GM10248 (cell line): ENCODE results near the gene PHACTR1.

Source experiments
- CTCF ChIA-PET: fragments of 300-600 bp; sonication (Branson Sonifier 250); formaldehyde crosslinking; extraction: SDS; loops from one replicate; lab custom pipeline; 2021; ENCODE audit warnings: antibody characterized with exemption; lab: Yijun Ruan, JAX
- POLR2A ChIA-PET: fragments of 350-650 bp; sonication (Branson Sonifier 250); formaldehyde crosslinking; extraction: SDS; loops from one replicate; lab custom pipeline; 2020; ENCODE audit warnings: antibody characterized with exemption; lab: Yijun Ruan, JAX
- DNase-seq: peaks from one replicate; pipeline ENCODE4 v3.0.0; 2012; ENCODE audit errors: extremely low spot score
- CTCF ChIP-seq: IDR thresholded peaks from 2 replicates; pipeline ENCODE4 v1.5.1; 2012; ENCODE audit warnings: mild to moderate bottlenecking, low read depth; ENCODE audit errors: extremely low read depth, missing control alignments, control extremely low read depth

PHACTR1 gene

GRCh38 chr6:13287104-13287503, 570.5 kb downstream of the PHACTR1 start:
- no peak for DNase-seq
- TF ChIP-seq CTCF, result no peak
- ChIA-PET CTCF (interaction anchor here (0.8 to 2.7 kb wide), 3 partner anchors 10 to 21 kb away, joined by 3 to 9 read pairs (median 4); no protein-coding TSS in a partner anchor), POLR2A (interaction anchor here (1.5 kb wide), 1 partner anchor 8 kb away, joined by 10 read pairs; no protein-coding TSS in a partner anchor)

- ChIA-PET CTCF (interaction anchor here (0.8 to 2.7 kb wide), 2 partner anchors 9 to 13 kb away, joined by 3 to 9 read pairs; no protein-coding TSS in a partner anchor), POLR2A (interaction anchor here (0.8 to 1.5 kb wide), 3 partner anchors 9 to 48 kb away, joined by 3 to 10 read pairs (median 10); no protein-coding TSS in a partner anchor)
- DNase-seq, result no peak
- TF ChIP-seq CTCF, result no peak
Measured at GRCh38 chr6:13288481-13288880, 571.9 kb downstream of the PHACTR1 start.

GRCh38 chr6:13288969-13289391, 572.4 kb downstream of the PHACTR1 start:
- TF ChIP-seq CTCF, result no peak
- POLR2A ChIA-PET, result no interaction called here
- CTCF ChIA-PET, result interaction anchor here (0.8 to 2.7 kb wide), 2 partner anchors 9 to 13 kb away, joined by 3 to 9 read pairs; no protein-coding TSS in a partner anchor
- DNase-seq, result no peak

GRCh38 chr6:13289789-13290318, 573.3 kb downstream of the PHACTR1 start:
- CTCF ChIA-PET, result interaction anchor here (1.7 kb wide), 1 partner anchor 39 kb away, joined by 4 read pairs; the partner anchor contains the start of gene TBC1D7
- no peak for TF ChIP-seq CTCF
- POLR2A ChIA-PET, result interaction anchor here (0.6 kb wide), 1 partner anchor 10 kb away, joined by 3 read pairs; no protein-coding TSS in a partner anchor

GRCh38 chr6:13290335-13290734, 573.8 kb downstream of the PHACTR1 start:
- DNase-seq, result no peak
- no peak for TF ChIP-seq CTCF
- ChIA-PET CTCF (interaction anchor here (1.7 kb wide), 1 partner anchor 38 kb away, joined by 4 read pairs; the partner anchor contains the start of gene TBC1D7), POLR2A (no interaction called here)

More at GRCh38 chr6:13289789-13290318, 573.3 kb downstream of the PHACTR1 start:
- no peak for DNase-seq

GRCh38 chr6:13292774-13293173, 576.2 kb downstream of the PHACTR1 start:
- ChIA-PET CTCF (interaction anchor here (1.2 to 2.4 kb wide), 2 partner anchors 10 to 23 kb away, joined by 4 to 19 read pairs; no protein-coding TSS in a partner anchor), POLR2A (interaction anchor here (1.0 kb wide), 1 partner anchor 18 kb away, joined by 3 read pairs; no protein-coding TSS in a partner anchor)
- DNase-seq, result no peak
- no peak for TF ChIP-seq CTCF
